GM19035 (cell line): ENCODE measurements around the gene CENPV.
A peak's percentile ranks its signal among the peaks of the same experiment; 100 is the strongest.

Experiments
- ATAC-seq: cut with Tn5 transposase; IDR thresholded peaks from one replicate; pipeline ENCODE4 v1.9.1; 2021; ENCODE audit not compliant: unreplicated experiment

CENPV gene

GRCh38 chr17:16363749-16364536 lies 10.7 kb upstream of the CENPV start:
- peak; percentile 83 for ATAC-seq

- no peak for ATAC-seq
Measured at GRCh38 chr17:16361874-16362273, 8.6 kb upstream of the CENPV start.

GRCh38 chr17:16358394-16358793 lies 5.1 kb upstream of the CENPV start:
- no peak for ATAC-seq

GRCh38 chr17:16354585-16354984 lies 1.3 kb upstream of the CENPV start:
- ATAC-seq = no peak

- ATAC-seq = peak; percentile 50
Measured at GRCh38 chr17:16352667-16353316, 477 bp downstream of the CENPV start.

- ATAC-seq = no peak
Measured at GRCh38 chr17:16352303-16352666, 984 bp downstream of the CENPV start.

- no peak for ATAC-seq
Measured at GRCh38 chr17:16351831-16352230, 1.4 kb downstream of the CENPV start.

GRCh38 chr17:16349431-16349830 lies 3.8 kb downstream of the CENPV start:
- no peak for ATAC-seq

GRCh38 chr17:16348586-16348985 lies 4.7 kb downstream of the CENPV start:
- ATAC-seq = no peak

- no peak for ATAC-seq
Measured at GRCh38 chr17:16346721-16347271, 6.5 kb downstream of the CENPV start.

GRCh38 chr17:16345565-16345964 lies 7.7 kb downstream of the CENPV start:
- no peak for ATAC-seq

- ATAC-seq = no peak
Measured at GRCh38 chr17:16343569-16343968, 9.7 kb downstream of the CENPV start.

GRCh38 chr17:16342979-16343378 lies 10.3 kb downstream of the CENPV start:
- ATAC-seq = no peak

- ATAC-seq = no peak
Measured at GRCh38 chr17:16339959-16340358, 13.3 kb downstream of the CENPV start.

- no peak for ATAC-seq
Measured at GRCh38 chr17:16339402-16339801, 13.9 kb downstream of the CENPV start.

GRCh38 chr17:16338391-16338790 lies 14.9 kb downstream of the CENPV start:
- ATAC-seq = no peak

GRCh38 chr17:16329519-16330271 lies 23.6 kb downstream of the CENPV start:
- no peak for ATAC-seq

- ATAC-seq = no peak
Measured at GRCh38 chr17:16328997-16329396, 24.3 kb downstream of the CENPV start.

- ATAC-seq = no peak
Measured at GRCh38 chr17:16327018-16327417, 26.3 kb downstream of the CENPV start.

GRCh38 chr17:16325964-16326363 lies 27.3 kb downstream of the CENPV start:
- no peak for ATAC-seq

GRCh38 chr17:16322636-16323035 lies 30.6 kb downstream of the CENPV start:
- ATAC-seq = no peak

- ATAC-seq = no peak
Measured at GRCh38 chr17:16319969-16320368, 33.3 kb downstream of the CENPV start.
